Stimulated activated CD8-positive, alpha-beta memory T cell treated with anti-CD3 and anti-CD28 coated beads, Interleukin-7, amount 100 ng/mL, for 24 hours (primary cell): ENCODE data around the gene ACTN1.

Source experiments
- DNase-seq: peaks from one replicate; pipeline ENCODE4 v3.0.0-alpha.2; 2020; ENCODE audit warnings: low read depth

ACTN1 gene

DNA sequence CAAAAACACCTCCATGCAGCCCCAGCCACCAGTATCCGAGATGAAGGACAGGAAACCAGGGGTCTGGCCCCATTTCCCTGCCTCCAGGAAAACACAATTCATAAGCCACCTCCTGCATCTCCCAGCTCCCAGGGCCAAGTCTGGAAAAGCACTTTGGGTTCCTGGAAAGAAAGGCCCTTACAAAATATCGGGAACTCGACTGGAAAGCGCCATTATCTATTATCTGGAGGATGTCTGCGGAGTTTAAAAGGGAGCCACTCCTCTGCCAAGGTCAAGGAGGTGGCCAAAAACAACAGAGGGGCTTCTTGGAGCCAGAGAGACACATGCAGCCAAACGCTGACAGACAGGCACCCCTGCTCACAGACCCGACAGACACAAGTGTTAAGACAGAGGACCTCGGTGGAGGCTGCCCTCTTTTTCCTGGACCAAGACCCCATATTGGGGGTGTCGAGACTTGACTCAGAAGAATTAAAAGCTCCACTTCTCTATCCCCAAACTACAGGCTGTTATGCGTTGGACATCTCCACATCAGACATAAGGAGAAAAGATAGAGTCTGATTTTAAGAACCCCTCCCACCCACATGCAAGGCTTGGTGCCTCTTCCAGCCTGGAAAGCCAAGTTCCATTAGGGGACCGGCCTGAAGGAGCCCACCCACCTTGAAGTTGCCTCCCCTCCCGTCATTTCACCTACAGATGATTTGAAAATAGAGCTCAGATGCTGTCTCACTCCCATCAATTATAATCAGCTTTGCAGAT lies 9.6 kb downstream of the ACTN1 start:
- DNase-seq, result no peak

GRCh38 chr14:68968721-68969120 lies 10.4 kb downstream of the ACTN1 start:
- DNase-seq, result no peak

- DNase-seq, result no peak
Measured at GRCh38 chr14:68968051-68968450, 11.1 kb downstream of the ACTN1 start.

GRCh38 chr14:68967459-68967940 lies 11.6 kb downstream of the ACTN1 start:
- no peak for DNase-seq

- DNase-seq, result no peak
Measured at GRCh38 chr14:68966872-68967301, 12.2 kb downstream of the ACTN1 start.

DNA sequence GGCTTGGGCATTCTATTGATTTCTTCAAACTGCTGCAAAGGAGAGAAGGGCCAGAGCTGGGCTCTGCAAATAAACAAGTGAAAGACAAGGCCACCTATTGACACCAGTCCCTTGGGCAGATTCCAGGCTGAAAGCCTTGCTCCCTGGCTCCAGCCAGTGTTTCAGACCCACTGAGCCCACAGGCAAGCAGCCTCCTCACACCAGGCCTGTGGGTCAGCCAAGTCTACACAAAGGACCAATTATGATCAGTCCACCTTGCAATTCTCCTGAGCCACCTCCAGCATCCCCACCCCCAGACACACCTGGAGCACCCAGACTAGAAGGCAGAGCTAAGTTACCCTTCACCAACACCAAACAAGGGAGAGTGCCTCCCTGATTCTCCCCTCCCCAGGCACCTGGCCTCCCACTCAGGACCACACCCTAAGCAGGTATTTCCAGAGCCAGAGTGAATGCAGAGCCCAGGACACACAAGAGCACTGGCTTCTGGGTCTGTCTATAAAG lies 13.8 kb downstream of the ACTN1 start:
- DNase-seq, result no peak

GRCh38 chr14:68964300-68965093 lies 14.6 kb downstream of the ACTN1 start:
- no peak for DNase-seq

- no peak for DNase-seq
Measured at GRCh38 chr14:68962681-68963080, 16.4 kb downstream of the ACTN1 start.

GRCh38 chr14:68961781-68962584 lies 17.1 kb downstream of the ACTN1 start:
- DNase-seq, result no peak

DNA sequence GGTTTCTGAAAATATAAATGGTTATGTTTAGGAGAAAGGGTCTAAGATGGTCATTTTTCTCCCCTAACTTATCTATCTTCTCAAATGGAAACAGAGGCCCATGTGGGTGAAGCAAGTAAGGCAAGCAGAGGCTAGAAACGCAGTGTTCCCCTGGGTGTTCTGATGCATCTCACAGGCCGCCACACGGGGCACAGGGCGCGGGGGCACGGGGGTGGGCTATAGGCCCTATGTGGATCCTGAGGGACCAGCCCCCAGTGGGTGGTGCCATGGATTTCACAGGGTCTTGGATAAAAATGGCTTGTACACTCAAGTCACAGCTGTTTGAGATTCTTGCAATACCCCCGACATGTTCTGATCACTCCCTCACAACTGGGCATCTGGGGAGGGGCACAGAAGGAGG lies 17.7 kb downstream of the ACTN1 start:
- no peak for DNase-seq

GRCh38 chr14:68960123-68960522 lies 19.0 kb downstream of the ACTN1 start:
- DNase-seq, result no peak

DNA sequence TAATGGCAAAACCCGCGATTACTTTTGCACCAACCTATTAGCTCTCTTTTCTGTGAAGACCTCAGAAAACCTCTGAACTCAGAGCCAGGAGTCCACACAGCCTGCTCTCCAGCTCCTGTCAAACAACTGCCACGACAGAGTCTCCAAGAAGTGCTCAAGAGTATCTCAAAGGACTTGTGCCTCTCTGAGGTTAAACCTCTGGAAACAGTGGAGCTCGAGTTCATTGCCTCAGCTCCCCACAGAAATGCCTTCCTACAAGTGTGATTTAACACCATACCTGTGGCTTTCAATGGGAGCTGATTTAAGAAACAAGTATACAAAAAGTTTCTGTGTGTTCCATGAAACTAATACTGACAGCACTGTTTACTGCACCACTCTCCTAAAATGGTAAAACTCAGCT lies 20.1 kb downstream of the ACTN1 start:
- DNase-seq, result no peak

GRCh38 chr14:68958553-68958952 lies 20.5 kb downstream of the ACTN1 start:
- DNase-seq, result no peak

GRCh38 chr14:68957775-68958174 lies 21.3 kb downstream of the ACTN1 start:
- DNase-seq, result no peak

DNA sequence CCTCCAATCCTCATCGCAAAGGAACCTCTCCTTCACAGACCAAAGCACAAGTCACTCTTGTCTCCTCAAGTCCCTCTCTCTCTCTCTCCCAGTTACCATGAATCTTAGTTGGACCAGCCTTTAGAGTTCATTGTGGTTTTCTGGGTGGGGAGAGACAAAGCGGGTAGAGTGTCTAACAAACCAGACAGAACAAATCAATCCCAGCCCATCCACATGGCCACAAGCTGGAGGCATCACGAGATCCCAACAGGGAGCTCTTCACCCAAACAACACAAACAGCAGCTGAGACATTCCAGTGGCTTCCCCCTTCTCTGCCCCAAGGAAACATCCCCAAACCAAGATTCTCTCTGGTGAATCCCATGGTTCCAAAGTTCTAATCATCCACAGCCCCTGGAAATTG lies 22.4 kb downstream of the ACTN1 start:
- no peak for DNase-seq

GRCh38 chr14:68955851-68956179 lies 23.3 kb downstream of the ACTN1 start:
- DNase-seq, result no peak

- DNase-seq, result no peak
Measured at GRCh38 chr14:68955164-68955850, 23.8 kb downstream of the ACTN1 start.

DNA sequence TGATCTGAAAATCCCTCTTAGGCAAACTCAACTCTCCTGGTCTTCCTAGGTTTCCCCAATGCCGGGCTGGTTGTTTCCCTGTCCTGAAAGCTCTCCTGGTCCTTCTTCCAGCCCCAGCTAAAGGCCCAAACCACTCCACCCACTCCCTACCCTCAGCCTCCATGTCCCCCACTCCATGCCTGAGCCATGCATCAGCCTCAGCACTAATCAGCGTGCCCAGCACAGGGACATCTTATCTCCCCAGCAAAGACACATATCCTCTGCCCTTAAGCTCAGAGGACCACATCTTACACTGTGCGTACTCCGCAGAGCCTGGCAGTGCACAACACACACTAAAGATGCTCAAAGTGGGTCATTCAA lies 25.9 kb downstream of the ACTN1 start:
- DNase-seq, result no peak

DNA sequence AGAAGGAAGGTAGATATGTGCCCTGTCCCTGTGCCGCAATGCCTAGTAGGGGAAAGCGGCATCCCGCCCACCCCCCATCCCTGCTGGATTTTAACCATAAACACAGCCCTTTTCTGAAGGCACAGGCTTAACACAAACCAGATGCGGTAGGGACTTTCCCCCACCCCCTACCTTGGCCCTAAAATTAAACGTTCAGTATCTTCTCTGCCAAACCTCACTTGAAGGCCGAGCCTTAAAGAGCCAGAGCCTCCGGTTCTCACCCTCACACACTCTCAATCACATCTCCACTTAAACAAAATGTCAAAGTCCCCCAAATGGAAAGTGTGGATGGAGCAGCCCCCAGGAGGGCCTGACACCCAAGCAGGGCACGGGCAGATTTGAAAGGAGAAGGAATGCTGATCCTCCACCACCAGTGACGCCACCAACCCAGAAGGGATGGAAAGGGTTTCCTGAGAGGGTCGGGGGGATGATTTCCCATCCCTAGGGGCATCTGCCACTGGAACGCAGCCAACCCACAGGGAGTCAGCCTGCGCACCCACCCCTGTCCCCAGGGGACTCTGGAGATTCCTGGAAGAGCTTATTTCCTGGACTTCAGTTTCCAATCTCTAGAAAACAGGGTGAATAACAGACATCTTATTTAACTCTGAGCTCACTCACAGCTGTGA lies 26.4 kb downstream of the ACTN1 start:
- no peak for DNase-seq

DNA sequence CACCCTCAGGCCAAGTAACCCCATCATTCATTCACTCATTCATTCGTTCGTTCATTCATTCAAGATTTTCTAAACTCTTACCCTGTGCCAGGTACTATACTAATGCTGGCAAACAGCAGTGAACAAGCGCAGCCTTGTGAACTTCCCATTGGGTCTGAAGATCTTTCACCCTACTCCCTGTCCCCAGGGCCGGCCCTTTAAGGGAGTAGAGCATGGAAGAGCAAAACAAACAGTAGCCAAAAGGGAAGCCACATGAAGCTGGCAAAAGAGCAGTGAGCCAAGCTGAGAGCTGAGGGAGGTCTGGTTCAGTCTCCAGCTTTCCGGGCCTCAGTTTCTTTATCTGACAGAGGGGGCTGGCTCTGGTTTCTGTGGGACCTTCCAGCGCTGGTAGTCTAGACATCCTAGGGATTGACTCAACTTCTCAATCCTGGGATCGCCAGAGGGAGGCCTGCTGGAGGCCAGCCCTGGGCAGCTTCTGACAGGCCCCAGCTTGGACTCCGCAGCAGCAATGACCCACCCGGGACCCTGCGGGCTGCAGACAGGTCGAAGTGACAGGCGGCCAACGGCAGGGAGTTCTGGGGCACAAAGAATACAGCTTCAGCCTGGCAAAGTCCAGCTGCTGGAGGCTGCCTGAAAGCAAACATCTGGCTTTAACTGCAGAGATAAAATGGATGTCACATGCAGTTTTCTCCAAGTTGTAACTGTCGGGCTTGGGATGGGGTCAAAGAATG lies 27.1 kb downstream of the ACTN1 start:
- DNase-seq, result no peak
